Femur (tissue), 1 donor: ENCODE results near the gene ERCC2.
"Not testable (repeated sequence)": the region's sequence is repeated elsewhere in the genome, so short reads cannot be mapped to it uniquely, and the experiment has no call there.

Experiments
- DNase-seq: peaks from one replicate; pipeline ENCODE4 v3.0.0-alpha.2; 2017

Gene ERCC2

GRCh38 chr19:45352914-45353796 is 17.2 kb downstream of the ERCC2 start:
- DNase-seq, result no peak

GRCh38 chr19:45352471-45352870 is 17.9 kb downstream of the ERCC2 start:
- DNase-seq, result no peak

- no peak for DNase-seq
Observed at GRCh38 chr19:45352062-45352461, 18.3 kb downstream of the ERCC2 start.

DNA sequence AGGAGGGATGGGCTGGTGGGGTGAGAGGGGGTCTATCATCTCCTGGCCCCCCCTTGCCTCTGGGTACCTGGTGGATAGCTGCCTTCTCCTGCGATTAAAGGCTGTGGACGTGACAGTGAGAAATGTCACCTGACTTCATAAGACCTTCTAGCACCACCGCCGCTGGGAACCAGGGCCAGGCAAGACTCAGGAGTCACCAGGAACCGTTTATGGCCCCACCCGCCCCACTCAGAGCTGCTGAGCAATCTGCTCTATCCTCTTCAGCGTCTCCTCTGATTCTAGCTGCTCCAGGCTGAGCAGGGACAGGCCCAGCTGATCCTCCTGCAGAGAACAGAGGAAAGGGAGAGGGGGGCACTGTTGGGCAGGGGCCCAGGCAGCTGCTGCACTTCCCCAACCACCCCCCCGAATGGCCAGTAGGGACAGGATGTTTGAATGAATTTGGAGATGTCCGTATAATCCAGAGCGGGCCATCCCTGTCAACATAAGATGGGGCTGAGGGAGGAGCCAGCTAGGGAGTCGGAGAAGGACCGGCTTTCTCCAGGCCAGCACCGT is 18.9 kb downstream of the ERCC2 start:
- DNase-seq, result no peak

DNA sequence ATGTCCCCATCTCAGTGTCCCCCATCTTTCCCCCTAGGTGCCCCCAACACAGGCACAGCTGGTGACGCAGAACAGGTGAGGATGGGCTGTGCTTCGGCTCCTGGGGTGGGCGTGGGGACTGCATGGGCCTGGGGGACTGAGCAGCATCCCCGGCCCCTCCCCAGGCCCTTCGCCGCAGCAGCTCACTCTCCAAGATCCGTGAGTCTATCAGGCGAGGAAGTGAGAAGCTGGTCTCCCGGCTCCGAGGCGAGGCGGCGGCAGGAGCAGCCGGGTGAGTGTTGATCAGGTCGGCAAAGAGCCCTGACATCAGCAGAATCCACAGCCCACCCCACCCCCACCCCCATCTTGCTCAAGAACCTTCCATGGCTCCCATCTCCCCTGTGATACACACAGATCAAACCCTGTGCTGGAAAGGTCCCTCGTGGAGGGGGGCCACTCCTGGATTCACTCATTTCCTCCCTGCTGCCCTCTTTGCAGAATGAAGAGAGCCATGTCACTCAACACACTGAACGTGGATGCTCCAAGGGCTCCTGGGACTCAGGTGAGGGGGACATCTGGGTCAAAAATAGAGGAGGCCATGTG is 19.8 kb downstream of the ERCC2 start:
- no peak for DNase-seq

DNA sequence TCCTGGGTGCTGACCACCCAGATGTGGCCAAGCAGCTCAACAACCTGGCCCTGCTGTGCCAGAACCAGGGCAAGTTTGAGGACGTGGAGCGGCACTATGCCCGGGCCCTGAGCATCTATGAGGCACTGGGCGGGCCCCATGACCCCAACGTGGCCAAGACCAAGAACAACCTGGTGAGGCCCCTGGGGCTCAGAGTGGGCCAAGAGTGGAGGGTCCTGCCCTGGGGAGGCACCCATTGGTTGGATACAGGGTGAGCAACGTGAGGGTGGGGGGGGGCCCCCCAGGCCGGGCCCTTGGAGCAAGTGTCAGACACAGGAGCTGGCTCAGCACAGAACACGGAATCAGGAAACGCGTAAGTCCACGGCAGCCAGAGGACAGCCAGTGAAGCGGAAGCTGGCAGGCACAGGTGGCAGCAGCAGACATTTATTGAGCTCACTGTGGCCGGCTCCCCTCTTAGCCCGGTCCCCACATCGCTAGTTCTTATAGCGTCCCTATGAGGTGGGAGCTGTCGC is 20.9 kb downstream of the ERCC2 start:
- no peak for DNase-seq

DNA sequence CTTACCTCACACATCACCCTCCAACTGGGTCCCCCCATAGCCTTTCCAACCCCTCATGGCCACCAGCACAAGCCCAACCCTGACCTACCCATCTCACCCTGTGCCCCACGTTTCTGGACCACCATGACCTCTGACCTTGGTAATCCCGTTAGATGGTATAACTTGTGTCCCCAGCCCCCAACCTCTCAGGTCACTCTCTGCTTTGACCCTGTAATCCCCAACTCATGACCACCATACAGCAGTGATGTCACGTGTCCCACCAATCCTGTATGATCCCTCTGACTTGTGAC is 21.3 kb downstream of the ERCC2 start:
- no peak for DNase-seq

GRCh38 chr19:45348367-45349125 is 21.8 kb downstream of the ERCC2 start:
- DNase-seq, result no peak

DNA sequence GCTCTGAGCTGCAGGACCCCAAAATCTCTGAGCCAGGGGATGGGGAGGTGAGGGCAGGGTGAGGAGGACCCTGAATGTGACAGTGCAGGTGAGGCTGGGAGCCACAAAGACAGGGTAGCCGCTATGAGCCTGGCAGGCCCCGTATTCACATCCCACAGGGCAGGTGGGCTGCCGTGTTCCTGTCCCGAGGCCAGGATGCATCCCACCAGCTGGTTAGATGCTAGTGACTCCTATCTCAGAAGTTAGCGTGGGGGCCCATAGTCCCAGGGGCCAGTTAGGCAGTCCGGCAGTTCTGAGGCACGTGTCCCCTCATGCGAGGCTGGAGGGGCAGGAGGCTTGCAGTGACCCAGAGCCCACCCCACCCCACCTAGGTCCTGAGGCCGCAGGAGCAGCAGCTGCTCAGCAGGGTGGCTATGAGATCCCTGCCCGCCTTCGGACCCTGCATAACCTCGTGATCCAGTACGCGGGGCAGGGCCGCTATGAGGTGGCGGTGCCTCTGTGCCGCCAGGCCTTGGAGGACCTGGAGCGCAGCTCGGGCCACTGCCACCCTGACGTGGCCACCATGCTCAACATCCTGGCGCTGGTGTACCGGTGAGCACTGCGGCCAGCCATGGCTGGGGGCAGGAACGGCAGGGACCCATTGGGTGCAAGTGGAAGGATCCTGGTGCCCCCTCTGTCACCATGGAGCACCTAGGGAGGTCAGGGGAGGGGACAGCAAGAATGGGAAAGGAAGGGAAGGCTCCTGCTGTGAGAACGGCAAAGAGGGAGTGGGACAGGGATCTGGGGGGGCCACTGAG is 22.6 kb downstream of the ERCC2 start:
- DNase-seq, result no peak

DNA sequence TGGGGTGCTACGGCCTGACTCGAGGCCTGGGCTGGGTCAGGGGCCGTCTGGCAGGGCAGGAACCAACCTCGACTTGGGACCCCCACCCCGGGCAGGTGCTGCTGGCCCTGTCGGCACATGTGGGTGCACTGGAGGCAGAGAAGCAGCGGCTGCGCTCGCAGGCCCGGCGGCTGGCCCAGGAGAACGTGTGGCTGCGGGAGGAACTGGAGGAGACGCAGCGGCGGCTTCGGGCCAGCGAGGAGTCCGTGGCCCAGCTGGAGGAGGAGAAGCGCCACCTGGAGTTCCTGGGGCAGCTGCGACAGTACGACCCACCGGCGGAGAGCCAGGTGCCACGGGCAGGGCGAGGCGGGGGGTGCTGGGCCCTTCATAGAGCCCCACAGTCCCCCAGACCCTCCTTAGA is 23.9 kb downstream of the ERCC2 start:
- DNase-seq, result no peak

GRCh38 chr19:45345506-45345860 is 24.9 kb downstream of the ERCC2 start:
- no peak for DNase-seq

DNA sequence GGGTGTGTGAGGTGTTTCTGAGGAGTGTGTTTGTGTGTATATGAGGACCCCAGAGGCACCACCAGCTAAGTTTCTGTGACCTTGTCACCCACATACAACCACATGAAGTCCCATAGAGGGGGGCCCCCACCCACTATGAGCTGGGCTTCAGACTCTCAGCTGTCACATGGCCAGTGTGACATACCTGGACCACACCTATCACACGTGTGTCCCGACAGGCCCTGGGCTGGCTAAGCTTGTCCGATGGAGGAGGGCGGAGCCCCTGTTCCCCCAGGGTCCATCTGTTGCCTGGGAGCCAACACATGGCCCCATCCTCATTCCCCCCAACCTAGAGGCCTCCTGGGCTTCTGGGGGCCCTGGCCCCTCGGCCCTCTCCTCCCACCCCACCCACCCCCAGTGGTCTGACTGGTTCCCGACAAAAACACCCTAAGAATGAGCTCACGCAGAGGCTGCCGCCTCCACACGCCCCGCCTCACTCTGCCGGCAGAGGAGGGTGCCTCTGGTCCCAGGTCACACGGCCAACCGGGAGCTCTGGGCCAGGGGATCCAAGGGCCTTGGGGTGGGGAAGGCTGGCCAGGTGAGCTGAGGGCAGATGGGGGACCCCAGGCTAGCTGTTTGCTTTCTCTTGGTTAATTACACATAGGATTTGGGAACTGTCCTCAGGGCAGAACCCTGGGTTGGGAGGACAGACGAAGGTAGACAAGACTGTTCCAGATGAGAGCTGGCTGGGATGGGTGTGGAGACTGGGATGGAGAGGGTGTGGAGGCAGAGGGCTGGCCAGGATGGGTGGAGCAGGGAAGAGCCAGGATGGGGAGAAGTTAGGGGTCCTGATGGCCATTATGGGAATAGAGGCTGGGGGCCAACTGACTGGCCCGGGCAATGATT is 25.5 kb downstream of the ERCC2 start:
- no peak for DNase-seq

GRCh38 chr19:45342911-45343310 is 27.5 kb downstream of the ERCC2 start:
- DNase-seq, result no peak

GRCh38 chr19:45340899-45341453 is 29.4 kb downstream of the ERCC2 start:
- no peak for DNase-seq

- no peak for DNase-seq
Observed at GRCh38 chr19:45340232-45340898, 30.0 kb downstream of the ERCC2 start, which contains the start of gene KLC3. Gene KLC3 (plus strand): TSS chr19:45340750. CDS start chr19:45345542, 4,792 bp downstream.

DNA sequence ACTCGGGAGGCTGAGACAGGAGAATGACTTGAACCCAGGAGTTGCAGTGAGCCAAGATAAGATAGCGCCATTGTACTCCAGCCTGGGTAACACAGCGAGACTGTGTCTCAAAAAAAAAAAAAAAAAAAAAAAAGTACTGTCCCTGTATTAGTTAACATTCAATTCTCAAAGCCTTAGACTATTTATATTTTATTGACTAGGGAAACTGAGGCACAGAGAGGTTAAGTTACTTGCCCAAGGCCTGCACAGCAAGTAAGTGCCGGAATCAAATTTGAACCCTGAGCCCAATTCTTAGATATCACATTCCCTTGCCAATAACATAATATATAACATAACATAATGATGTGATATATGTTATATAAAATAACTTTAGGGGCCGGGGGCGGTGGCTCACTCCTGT is 30.7 kb downstream of the ERCC2 start:
- no peak for DNase-seq

DNA sequence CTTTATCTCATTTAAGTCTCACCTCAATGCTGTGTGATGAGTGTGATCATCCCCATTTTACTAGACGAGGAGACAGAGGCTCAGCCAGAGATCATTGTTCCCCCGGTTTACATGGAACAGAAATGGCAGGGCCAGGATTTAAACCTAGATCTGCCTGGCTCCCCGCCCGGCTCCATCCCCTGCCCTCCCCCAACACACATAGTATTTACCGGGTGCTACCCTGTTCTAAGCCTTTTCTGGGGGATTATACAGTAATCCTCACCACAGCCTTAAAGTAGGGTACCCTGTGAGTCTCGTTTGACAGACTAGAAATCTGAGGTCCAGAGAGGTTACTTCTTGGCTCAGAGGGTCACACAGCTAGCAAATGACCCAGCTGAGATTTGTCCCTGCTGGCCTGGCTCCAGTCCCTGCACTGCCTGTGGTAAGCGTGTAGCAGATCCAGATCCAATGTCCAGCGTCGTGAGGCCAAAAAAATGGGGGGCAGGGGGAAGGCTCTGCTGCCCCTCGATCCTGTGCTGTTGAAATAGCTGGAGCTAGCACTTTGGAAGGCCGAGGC is 33.6 kb downstream of the ERCC2 start:
- DNase-seq, result no peak

GRCh38 chr19:45334881-45335280 is 35.5 kb downstream of the ERCC2 start:
- not testable (repeated sequence) for DNase-seq

DNA sequence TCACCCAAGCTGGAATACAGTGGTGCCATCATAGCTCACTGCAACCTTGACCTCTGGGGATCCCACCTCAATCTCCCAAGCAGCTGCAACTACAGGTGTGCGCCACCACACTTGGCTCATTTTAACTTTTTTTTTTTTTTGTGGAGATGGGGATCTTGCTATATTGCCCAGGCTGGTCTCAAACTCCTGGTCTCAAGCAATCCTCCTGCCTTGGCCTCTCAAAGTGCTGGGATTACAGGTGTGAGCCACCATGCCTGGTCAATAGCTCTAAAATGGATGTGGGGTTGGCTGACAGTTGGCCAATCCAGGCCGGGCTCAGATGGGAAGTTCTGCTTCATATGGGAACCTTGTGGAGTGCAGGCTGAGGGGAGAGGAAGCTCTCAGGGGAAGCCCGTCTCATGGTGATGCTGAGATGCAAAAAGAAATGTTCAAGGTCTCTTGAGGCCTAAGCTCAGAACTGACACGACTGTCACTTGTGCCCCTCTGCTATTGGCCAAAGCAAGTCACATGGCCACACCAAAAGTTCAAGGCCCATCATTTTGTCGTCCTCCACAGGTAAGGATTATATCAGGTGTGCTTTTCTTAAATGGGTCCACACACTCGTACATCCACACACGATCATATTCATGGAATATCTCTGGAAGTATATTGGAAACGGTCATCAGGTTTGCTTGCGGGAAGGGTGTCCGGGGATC is 36.6 kb downstream of the ERCC2 start:
- DNase-seq, result no peak

GRCh38 chr19:45331411-45331810 is 39.0 kb downstream of the ERCC2 start:
- no peak for DNase-seq
